Activated CD8-positive, alpha-beta memory T cell treated with anti-CD3 and anti-CD28 coated beads, Interleukin-2, amount 50 U/mL, for 1 hour (primary cell): ENCODE data around the gene CDH6.

Experiments
- DNase-seq: peaks from one replicate; pipeline ENCODE4 v3.0.0-alpha.2; 2020; ENCODE audit errors: extremely low read depth

Gene CDH6

GRCh38 chr5:31193591-31194467 is at the start of gene CDH6:
TSS of gene CDH6 (plus strand) at chr5:31193686. CDS start at chr5:31267474, 73,788 bp downstream.
- no peak for DNase-seq

GRCh38 chr5:31144364-31144763 is 49.1 kb upstream of the CDH6 start:
- DNase-seq, result no peak

GRCh38 chr5:31148959-31149475 is 44.5 kb upstream of the CDH6 start:
- no peak for DNase-seq

DNA sequence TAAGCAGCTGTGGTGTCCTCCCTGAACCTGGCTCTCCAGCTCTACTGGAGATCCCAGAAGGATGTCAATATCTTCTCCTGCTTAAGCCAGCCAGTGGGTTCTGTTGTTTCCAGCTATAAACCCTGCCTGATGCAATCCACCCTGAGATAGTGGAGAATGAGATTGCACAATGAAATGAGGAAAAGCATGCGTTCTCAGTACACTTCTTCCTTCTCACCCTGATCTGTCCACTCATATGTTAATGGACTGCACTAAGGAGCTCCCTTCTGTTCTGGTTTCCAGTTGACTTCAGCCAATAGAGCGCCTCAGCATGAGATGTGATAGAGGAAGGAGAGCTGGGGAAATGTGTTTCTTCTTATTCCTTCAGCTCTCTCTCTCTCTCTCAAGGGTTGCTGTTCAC is 40.0 kb upstream of the CDH6 start:
- DNase-seq, result no peak

DNA sequence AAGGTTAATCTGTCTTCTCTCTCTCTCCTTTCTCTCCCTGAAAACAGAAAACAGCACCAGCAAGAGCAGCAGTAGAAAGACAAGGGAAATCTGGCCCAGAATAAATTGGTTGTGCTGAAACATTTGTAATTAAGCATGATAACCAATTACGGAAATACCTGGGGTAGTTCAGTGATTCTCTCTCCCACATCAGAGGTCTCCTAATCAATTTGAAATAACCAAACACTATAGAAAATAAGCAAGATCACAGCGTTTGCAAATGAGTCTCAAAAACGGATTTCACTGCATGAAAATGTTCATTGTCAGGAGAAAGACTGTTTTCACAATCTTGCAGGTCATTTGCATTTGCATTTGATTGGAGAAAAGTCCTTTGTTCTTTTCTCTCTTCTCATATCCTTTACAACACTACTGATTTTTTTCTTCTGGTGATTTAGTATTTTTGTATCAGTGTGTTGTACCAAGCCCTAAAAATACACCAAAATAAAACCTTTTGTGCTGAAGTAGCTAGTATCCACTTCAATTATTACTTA is 36.8 kb upstream of the CDH6 start:
- no peak for DNase-seq

GRCh38 chr5:31157720-31158119 is 35.8 kb upstream of the CDH6 start:
- no peak for DNase-seq

GRCh38 chr5:31158686-31159085 is 34.8 kb upstream of the CDH6 start:
- DNase-seq, result no peak

DNA sequence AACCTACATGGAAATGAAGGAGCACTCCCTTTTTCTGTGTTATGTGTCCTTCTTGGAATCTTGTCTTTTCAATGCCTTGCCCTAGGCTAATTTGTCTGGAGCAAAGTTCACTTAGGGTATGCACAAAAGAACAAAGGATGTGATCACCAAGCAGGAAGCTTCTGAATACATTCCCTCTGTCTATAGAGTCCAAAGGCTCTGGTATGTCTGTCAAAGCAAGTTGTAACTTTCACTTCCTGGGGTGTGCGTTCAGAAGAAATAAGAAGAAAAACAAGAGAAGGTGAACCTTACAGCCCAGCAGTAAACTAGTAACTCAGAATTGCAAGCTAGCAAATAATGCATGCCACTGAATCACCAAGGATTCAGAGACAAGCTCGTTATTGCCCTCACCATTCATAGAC is 31.7 kb upstream of the CDH6 start:
- no peak for DNase-seq

GRCh38 chr5:31165729-31166128 is 27.8 kb upstream of the CDH6 start:
- DNase-seq, result no peak

GRCh38 chr5:31169379-31169778 is 24.1 kb upstream of the CDH6 start:
- no peak for DNase-seq

- DNase-seq, result no peak
Measured at GRCh38 chr5:31172881-31173280, 20.6 kb upstream of the CDH6 start.

GRCh38 chr5:31173614-31174013 is 19.9 kb upstream of the CDH6 start:
- DNase-seq, result no peak

GRCh38 chr5:31181376-31181987 is 12.0 kb upstream of the CDH6 start:
- DNase-seq, result no peak

DNA sequence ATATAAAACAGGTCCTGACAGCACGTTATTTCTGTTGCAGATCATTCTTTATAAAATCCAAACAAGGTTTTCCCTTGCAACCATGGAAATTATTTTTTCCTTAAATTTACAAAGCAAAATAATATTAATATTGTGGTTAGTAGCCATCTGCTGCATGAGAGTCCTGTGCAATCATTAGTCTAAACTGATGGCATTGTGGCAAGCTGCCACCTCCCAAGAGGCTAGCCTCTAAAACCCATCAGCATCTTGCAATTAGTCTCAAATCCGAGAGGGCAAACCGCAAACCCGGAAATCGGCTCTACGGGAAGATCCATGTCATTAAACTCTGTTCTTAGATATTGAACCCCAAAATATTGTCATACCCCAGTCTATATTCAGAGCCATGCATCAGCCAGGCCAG is 11.3 kb upstream of the CDH6 start:
- no peak for DNase-seq

GRCh38 chr5:31185951-31186350 is 7.5 kb upstream of the CDH6 start:
- DNase-seq, result no peak

DNA sequence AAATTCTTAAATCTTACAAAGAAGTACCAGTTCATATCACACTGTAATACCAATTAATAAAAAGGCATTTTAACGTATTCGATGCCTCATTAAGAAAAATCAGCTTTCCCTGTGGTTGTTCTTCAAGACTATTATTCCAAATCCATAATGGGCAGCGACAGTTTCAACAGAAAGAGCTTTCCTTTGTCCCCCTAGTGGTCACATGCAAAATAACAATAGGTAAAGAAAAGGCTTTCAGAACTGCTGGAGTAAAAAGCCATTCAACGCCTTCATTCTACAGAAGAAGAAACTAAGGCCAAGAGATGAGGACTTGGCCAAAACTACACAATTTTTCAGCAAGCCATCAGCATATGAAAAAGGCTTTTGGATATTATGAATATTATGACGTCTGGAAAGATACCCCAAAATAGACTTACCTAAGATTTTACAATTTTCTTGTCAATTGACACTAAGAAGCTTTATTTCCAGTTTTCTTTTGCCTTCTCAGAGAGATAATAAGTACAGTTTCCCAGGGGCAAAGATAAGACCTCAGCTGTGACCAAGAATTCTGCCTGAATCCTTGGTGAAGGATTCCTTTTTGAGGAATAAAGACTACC is 6.7 kb upstream of the CDH6 start:
- DNase-seq, result no peak

DNA sequence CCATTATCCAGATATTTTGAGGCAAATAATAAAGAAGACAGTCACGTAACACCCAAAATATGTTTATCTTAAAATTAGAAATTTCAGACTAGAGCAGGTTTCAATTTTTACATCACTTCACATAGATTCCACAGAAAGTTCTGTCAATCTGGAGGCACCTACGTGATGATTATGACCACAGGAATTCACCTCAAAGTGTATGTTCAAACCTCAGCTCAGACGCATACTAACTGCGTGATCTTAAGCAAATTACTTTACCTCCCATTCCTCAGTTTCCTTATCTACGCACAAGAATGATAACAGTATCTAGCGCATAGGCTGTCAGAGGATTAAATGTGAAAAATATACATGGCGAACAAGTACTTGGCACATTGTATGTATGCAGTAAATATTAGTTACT is 5.9 kb upstream of the CDH6 start:
- DNase-seq, result no peak

- DNase-seq, result no peak
Measured at GRCh38 chr5:31192442-31192841, 1.0 kb upstream of the CDH6 start.

- no peak for DNase-seq
Measured at GRCh38 chr5:31193116-31193515, 370 bp upstream of the CDH6 start.

- DNase-seq, result no peak
Measured at GRCh38 chr5:31194468-31194813, 955 bp downstream of the CDH6 start.

GRCh38 chr5:31194892-31195555 is 1.5 kb downstream of the CDH6 start:
- DNase-seq, result no peak

- DNase-seq, result no peak
Measured at GRCh38 chr5:31196309-31196708, 2.8 kb downstream of the CDH6 start.
